Posterior vena cava (tissue), 2 donors: ENCODE results near the gene ITGA11. TPM values are rescaled to one million over a fixed set of nuclear protein-coding genes. Genes with fewer than 3 reads are reported as not detected.

Source experiments
- DNase-seq: peaks from one replicate; pipeline ENCODE4 v3.0.0-alpha.2; 2020; ENCODE audit warnings: low spot score
- intact Hi-C, 2 donors: fragments of 100-400 bp; cut with DNase I; formaldehyde crosslinking; loops; one replicate each; pipeline versions ENCODE4 v1.14.1 to v1.14.2; 2022 to 2023
- total RNA-seq, 2 donors: library from RNA; stranded (reverse); fragmentation: NEBNext Ultra II Directional; extraction: Animal tissue kit (Norgen Biotek cat#: 25700); gene quantifications; one replicate each; pipeline ENCODE4 v1.2.1, GENCODE V29; 2021
- donor health status: DM: yes; HTN: yes; CAD: no.
- donor health status: DM: yes; HTN: yes; CAD: no.

The ITGA11 gene
- total RNA-seq, 2 donors from 2014 or later = 23.1 to 62.5 TPM

GRCh38 chr15:68449389-68449788 is 17.4 kb upstream of the ITGA11 start:
- intact Hi-C loops = no loop called here
- no peak for DNase-seq

- intact Hi-C loops = loop anchor here in 1 of 2 donors (1.0 kb wide), 2 partner anchors 8 to 35 kb away; no protein-coding TSS in a partner anchor
- DNase-seq = no peak
Measured at GRCh38 chr15:68447976-68448755, 16.2 kb upstream of the ITGA11 start.

- intact Hi-C loops = loop anchor here in 1 of 2 donors (1.0 kb wide), 1 partner anchor 36 kb away; no protein-coding TSS in a partner anchor
- no peak for DNase-seq
Measured at GRCh38 chr15:68447209-68447608, 15.2 kb upstream of the ITGA11 start.

GRCh38 chr15:68445351-68445750 is 13.4 kb upstream of the ITGA11 start:
- intact Hi-C loops = no loop called here
- no peak for DNase-seq

- intact Hi-C loops = loop anchor here in 1 of 2 donors (5.0 kb wide), 1 partner anchor 642 kb away; no protein-coding TSS in a partner anchor
- no peak for DNase-seq
Measured at GRCh38 chr15:68444336-68444735, 12.4 kb upstream of the ITGA11 start.

GRCh38 chr15:68442903-68443302 is 10.9 kb upstream of the ITGA11 start:
- intact Hi-C loops = loop anchor here in 1 of 2 donors (5.0 kb wide), 1 partner anchor 641 kb away; no protein-coding TSS in a partner anchor
- DNase-seq = no peak

GRCh38 chr15:68442041-68442440 is 10.1 kb upstream of the ITGA11 start:
- intact Hi-C loops = loop anchor here in 1 of 2 donors (5.0 kb wide), 1 partner anchor 640 kb away; no protein-coding TSS in a partner anchor
- no peak for DNase-seq

GRCh38 chr15:68441045-68441743 is 9.2 kb upstream of the ITGA11 start:
- intact Hi-C loops = loop anchor here in 1 of 2 donors (5.0 kb wide), 1 partner anchor 639 kb away; no protein-coding TSS in a partner anchor
- no peak for DNase-seq

GRCh38 chr15:68440136-68440535 is 8.2 kb upstream of the ITGA11 start:
- DNase-seq = no peak
- intact Hi-C loops = loop anchor here in 1 of 2 donors (5.0 kb wide), 1 partner anchor 638 kb away; no protein-coding TSS in a partner anchor

- no peak for DNase-seq
Measured at GRCh38 chr15:68439506-68439905, 7.5 kb upstream of the ITGA11 start.

GRCh38 chr15:68436680-68437079 is 4.7 kb upstream of the ITGA11 start:
- DNase-seq = no peak
- intact Hi-C loops = no loop called here

More at GRCh38 chr15:68439506-68439905, 7.5 kb upstream of the ITGA11 start:
- intact Hi-C loops = no loop called here

GRCh38 chr15:68435966-68436365 is 4.0 kb upstream of the ITGA11 start:
- DNase-seq = no peak
- intact Hi-C loops = no loop called here

- peak; percentile 55 for DNase-seq
- intact Hi-C loops = no loop called here
Measured at GRCh38 chr15:68434021-68434420, 2.1 kb upstream of the ITGA11 start.

- intact Hi-C loops = no loop called here
- no peak for DNase-seq
Measured at GRCh38 chr15:68433551-68433950, 1.6 kb upstream of the ITGA11 start.

GRCh38 chr15:68432441-68433064 is 590 bp upstream of the ITGA11 start:
- intact Hi-C loops = no loop called here
- DNase-seq = peak; percentile 42

- peak; percentile 91 for DNase-seq
- intact Hi-C loops = no loop called here
Measured at GRCh38 chr15:68431037-68431791, 749 bp downstream of the ITGA11 start.

- DNase-seq = peak; percentile 28
- intact Hi-C loops = no loop called here
Measured at GRCh38 chr15:68430471-68431036, 1.4 kb downstream of the ITGA11 start.

- intact Hi-C loops = loop anchor here in 1 of 2 donors (10.0 kb wide), 1 partner anchor 95 kb away; no protein-coding TSS in a partner anchor
- DNase-seq = peak; percentile 12
Measured at GRCh38 chr15:68429691-68430470, 2.1 kb downstream of the ITGA11 start.
